GM21526 (cell line): ENCODE measurements around the gene ZNF496.
"Not testable (repeated sequence)": the region's sequence is repeated elsewhere in the genome, so short reads cannot be mapped to it uniquely, and the experiment has no call there.

ENCODE experiments used
- ATAC-seq: cut with Tn5 transposase; IDR thresholded peaks from one replicate; pipeline ENCODE4 v1.9.1; 2021; ENCODE audit warnings: moderate library complexity; ENCODE audit not compliant: unreplicated experiment, low FRiP score

ZNF496 gene

DNA sequence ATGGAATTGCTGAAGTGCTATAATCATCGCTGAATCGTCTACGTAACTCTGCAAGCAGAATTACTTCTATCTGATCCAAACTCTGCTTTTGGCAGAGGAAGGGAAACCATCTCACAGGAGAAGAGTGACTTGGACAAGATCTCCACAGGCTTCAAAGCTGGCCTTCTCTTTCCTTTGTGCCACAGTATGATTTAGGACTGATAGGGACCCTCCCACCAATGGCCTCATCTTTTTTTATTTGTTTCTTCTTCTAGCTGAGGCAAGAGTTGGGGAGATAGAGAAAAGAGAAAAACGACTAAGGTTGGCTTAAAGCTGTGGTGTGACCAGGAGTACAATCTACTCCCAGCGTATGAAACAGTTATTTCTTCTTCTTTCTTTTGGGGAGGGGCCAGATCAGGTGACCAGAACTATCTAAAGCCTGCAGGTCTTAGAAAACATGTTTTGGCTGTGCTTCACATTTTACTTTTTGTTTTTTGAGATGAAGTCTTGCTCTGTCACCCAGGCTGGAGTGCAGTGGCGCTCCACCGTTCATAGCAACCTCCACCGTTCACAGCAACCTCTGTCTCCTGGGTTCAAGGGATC lies 35.0 kb downstream of the ZNF496 start:
- no peak for ATAC-seq

DNA sequence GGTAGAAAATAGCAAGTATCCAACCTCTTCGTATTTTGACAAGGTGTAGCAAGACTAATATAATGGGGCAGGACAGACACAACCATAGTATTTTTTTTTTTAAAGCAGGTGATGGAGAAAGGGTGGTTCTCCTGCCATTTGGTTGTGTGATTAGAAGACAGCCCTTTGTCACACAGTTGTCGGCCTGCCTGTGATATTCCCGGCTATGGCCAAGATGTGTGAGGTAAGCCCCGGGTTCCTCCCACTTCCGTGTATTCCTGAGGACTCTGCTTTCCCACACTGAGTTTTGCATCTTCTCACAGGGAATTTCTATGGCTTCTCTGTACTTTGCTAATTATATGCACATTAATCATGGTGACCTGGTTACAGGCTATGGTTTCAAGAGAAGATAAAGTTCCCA lies 35.9 kb downstream of the ZNF496 start:
- no peak for ATAC-seq

DNA sequence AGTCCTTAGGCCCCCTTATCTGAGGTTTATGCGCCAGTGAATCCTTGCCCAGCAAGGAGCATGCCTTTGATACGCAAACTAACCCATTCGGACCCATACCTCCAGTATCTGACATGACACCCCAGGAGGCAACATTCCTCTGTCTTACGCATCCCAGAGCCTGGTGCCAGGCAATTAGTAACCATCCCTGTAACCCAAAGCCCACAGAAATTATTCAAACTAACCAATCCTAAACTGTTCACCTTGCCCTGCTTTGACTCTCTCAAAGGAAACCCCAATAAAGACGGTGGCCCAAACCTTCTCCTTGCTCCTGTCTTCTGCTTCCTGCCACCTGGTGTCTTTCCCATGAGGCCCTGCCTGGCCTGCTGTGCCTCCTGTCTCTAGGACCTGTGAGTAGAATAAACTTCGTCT lies 36.4 kb downstream of the ZNF496 start:
- no peak for ATAC-seq

DNA sequence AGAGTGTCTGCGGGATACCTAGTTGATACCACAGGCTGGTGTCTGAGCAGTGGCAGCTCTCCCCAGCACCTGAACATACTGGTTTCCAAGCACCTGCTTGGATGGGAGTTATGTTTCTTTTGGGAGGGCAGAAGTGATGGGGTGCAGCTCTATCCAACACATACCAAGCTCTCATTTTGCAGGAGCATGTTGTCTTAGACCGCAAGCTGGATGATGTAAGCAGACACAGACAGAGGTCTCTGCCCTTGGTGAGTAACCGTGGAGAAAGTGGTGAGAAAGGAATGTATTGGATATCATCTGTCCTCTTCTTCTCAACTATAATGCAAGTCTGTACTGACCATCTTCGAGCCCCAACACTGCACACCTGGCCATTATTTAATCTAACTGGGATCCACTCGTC lies 37.4 kb downstream of the ZNF496 start:
- ATAC-seq, result no peak

DNA sequence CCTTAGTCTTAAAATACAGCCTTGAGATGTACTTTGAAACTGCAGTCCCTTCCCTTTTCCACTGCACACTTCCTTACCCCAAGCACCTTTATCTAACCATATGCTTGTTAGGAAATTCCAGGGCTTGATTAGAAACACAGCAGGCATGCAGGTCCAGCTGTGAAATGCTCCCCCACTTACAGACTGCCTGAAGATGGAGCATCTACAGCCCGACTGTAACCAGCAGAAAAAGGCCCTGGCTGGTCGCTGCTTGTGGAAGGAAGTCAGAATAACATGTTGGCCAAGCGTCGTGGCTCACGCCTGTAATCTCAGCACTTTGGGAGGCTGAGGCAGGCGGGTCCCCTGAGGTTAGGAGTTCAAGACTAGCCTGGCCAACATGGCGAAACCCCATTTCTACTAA lies 38.6 kb downstream of the ZNF496 start:
- ATAC-seq, result no peak

DNA sequence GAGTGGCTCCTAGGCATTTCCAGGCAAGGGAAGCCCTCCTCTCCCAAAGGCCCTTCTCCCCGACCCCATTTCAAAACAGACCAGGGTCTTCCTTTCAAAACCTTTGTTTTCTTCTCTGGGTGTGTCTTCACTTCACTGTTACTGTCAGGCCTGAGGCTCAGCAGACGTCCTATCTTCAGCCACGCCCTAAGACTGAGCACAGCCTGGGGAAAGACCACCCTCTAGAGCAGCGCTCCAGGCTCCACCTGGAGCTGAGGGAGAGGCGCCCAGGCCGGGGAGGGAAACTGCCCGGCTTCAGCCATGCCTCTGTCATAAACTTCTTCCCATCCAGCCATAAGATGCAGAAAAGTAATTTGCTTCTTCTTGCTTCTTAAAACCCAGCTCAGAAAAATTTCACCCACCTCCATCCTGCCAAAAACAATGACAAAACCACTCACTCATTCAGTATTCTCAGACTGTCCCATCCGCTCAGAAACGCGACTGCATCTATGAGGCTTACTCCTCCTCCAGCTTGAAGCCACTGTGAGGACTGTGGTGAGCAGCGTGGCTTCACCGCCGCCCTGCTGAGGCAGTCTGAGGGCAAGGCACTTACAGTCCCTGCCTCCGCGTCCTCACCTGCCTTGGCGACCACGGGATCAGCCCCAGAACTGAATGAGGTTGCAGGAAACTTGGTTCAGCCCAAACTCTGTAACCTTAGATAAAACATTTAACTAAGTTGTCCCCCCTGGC lies 39.7 kb downstream of the ZNF496 start:
- no peak for ATAC-seq

DNA sequence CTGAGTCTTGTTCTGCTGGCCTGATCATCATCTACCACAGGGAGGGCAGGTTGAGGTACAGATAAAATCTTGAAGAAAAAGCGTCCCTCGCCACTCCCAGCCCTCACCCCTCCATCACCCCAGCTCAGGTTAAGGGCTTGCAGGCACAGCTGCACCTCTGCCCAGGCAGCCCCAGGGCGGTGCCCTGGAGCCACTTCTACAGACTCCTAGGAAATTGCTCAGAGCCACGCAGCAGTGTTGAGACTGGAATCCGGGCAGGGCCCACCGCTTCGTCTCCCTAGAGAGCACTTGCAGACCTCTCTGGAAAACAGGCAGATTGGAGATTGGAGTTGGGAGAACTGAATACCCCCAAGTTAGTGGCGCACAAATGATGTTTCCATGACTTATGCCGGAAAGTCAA lies 40.5 kb downstream of the ZNF496 start:
- ATAC-seq, result no peak

DNA sequence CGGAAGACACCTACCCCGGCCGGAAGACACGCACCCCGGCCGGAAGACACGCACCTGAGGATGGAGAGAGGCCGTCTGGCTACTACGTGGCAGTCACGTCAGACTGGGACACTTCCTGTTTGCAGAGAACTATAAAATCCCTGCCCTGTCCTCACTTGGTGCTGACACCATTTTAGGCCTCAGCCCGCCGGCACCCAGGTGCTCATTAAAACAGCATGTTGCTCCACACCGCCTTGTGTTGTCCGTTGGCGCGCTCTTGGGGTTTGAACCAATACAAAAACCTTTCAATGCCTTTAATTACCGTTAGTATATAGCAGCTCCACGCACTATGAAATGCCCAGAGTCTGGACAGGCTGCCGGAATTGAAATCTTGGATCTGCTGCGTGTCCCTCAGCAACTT lies 41.1 kb downstream of the ZNF496 start:
- no peak for ATAC-seq

DNA sequence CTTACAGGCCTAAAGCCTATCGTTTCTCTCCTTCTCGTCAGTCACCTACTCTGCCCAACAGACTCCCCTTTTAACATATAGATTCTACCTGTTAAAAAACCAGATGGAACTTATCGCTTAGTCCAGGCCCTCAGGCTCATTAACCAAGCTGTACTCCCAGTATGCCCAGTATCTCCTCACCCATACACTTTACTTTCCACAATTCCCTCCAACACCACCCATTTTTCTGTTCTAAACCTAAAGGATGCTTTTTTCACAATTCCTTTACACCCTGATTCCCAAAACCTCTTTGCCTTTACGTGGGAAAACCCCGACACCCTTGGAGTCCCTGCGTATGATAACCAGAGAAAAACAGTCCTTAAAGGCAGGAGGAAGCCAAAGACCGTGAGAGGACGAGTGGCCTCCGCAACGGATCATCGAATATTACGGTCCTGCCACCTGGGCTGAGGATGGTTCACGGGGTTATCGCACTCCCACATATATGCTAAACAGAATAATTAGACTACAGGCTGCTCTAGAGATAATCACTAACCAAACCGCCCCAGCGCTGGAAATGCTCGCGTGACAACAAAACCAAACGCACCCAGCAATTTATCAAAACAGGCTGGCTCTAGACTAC lies 42.3 kb downstream of the ZNF496 start:
- ATAC-seq, result not testable (repeated sequence)

DNA sequence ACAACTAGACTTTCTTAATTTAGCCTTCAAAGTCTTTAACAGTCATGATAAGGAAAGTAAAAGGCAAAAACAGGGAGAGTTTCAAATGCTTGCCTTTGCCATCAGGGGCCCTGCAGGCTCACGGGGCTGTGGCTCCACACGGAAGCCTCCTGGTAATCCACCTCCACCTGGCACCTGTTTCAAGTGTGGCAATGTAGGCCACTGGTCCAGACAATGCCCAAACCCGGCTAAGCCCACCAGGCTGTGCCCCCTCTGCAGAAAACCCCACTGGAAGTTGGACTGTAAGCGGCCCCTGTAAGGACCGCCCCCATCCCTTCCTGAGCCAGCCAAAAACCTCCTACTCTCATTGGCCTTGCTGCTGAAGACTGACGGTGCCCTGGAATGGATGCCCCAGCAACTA lies 43.3 kb downstream of the ZNF496 start:
- no peak for ATAC-seq

DNA sequence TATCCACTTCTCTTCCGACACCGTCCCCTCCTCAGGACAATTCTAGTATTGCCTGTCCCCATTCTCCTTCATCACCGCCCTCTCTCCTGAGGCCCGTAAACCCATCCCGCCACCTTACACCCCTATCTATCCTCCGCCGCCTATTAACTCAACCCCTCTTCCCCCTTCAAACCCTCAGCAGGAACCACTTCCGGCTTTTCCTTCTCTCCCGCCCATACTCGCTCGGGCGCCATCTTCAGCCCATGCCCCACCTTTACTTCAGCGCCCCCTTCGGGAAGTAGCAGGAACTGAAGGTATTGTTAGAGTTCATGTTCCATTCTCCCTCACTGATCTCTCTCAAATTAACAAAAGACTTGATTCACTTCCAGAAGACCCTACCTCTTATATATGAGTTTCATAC lies 44.2 kb downstream of the ZNF496 start:
- no peak for ATAC-seq

DNA sequence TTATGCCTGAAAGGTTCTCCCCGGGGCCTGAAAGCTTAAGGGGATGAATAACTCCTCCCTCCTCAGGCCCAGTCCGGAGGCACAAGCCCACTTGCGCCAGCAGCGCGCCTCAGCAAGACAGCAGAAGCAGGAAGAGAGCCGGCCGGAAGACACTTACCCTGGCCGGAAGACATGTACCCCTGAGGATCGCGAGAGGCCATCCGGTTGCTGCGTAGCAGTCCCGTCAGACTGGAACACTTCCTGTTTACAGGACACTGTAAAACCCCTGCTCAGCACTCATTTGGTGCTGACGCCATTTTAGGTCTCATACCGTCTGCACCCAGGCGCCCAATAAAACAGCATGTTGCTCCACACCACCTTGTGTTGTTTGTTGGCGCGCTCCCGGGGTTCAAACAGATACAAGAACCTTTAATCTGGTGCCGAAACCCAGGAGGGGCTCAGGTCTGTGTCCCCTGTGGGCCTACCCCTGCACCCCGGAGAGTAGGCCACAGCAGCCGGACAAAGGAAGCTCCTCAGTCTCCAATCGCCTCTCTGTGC lies 45.5 kb downstream of the ZNF496 start:
- no peak for ATAC-seq

DNA sequence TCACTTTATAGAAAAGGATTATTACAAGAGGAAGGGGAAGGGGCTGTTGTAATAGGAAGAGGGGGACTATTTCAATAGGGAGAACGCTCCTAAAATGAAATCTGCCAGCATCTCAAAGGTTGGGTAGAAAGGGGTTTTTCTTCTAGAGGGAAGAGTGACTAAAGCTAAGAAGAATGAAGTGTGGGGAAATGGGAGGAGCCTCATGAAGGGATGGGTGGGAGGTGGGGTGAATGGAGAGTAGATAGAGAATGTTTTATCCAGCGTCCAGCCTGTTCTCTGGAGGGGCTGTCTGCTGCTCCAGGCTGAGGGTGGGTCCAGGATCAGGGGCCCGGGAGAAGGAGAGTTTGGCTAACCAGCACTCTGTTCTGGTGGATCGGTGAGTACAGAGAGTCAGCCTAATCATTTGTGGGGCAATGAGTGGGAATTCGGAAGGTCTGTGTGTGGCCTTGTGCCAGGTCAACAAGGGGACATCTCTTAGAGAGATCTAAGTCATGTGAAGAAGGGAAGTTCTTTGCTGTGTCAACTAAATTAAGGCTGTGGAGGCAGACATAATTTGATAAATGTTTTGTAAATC lies 50.6 kb downstream of the ZNF496 start:
- ATAC-seq, result no peak

DNA sequence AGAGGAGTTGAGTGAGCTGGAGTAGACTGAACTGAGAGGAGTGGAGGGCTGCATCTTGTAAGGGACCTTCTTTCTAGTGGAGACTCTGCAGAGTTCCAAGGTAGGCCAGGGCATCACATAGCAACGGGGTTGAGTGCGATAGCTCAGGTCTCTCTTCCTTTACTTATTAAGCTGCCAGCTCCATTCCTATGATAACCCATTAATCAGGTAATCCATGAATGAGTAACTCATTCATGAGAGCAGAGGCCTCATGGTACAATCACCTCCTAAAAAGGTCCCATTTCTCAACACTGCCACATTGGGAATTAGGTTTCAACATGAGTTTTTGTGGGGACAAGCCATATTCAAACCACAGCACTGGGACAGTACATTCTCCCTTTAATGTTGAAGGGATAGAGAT lies 54.5 kb downstream of the ZNF496 start:
- ATAC-seq, result no peak

DNA sequence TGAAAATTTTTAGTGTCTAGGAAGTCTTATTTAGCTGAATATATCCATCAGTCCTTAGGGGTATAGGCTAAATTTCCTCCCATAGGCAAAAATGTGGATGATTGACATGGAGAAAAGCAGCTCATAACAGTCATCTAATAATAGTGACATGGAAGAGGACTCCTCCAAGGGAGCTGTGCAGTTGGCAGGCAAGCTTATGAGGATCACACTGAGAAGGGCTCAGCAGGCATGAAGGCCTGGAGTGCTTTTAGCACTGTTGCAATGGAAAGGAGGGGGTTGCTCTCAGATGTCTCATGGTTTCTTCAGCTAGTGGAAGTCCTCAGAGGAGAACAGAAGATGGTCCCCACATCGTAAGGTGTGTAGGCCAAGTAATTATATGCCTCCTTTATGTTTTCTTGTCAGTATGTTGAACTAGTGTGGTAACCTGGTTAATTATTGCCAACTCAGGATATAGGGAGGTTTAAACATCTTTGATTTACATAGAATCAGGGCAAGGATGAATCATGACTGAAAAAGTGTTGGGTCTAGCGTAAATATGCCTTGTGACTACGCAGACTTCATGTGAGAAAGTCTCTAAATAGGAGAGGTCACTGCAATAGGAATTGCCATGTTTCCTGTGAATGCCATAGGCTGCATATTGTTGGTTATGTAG lies 56.9 kb downstream of the ZNF496 start:
- ATAC-seq, result no peak

DNA sequence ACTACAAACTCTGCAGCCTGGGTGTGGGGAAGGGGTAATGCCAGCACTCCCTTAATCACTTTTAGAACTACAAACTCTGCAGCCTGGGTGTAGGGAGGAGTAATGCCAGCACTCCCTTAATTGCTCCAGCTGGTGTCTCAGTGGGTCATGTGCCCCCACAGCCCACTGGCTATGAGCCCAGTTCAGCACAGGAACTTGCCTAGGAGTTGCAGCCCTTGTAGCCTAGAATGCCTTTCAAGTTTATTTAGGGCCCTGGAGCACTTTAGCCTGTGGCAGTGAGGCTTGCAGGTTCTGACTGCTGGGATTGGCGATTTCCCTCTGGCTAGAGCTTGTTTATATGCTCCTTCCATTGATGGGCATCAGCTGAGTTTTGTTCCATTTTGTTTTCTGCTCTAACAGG lies 58.7 kb downstream of the ZNF496 start:
- ATAC-seq, result no peak

DNA sequence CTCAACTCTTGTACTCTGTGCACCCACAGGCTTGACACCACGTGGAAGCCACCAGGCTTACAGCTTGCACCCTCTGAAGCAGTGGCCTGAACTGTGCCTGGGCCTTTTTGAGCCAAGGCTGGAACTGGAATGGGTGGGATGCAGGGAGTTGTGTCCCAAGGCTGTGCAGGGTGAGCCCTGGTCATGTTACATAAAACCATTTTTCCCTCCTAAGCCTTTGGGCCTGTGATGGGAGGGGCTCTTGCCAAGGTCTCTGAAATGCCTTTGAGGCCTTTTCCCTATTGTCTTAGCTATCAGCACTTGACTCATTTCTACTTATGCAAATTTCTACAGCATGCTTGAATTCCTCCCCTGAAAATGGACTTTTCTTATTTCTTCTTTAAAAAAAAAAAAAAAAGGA lies 61.7 kb downstream of the ZNF496 start:
- no peak for ATAC-seq

DNA sequence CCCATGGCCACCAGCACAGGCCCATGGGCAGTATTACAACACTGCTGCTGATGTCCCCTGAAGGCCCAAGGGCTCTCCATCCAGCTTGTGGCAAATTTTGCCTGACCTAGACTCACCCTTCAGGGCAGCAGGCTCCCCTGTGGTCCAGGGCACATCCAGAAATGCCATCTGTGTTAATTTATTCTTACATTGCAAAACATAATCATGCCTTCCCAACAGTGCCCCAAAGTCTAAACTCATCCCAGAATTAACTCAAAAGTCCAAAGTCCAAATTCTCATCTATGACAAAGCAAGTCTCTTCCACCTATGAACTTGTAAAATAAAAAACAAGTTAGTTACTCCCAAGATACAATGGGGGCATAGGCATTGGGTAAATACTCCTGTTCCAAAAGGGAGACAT lies 62.5 kb downstream of the ZNF496 start:
- no peak for ATAC-seq

DNA sequence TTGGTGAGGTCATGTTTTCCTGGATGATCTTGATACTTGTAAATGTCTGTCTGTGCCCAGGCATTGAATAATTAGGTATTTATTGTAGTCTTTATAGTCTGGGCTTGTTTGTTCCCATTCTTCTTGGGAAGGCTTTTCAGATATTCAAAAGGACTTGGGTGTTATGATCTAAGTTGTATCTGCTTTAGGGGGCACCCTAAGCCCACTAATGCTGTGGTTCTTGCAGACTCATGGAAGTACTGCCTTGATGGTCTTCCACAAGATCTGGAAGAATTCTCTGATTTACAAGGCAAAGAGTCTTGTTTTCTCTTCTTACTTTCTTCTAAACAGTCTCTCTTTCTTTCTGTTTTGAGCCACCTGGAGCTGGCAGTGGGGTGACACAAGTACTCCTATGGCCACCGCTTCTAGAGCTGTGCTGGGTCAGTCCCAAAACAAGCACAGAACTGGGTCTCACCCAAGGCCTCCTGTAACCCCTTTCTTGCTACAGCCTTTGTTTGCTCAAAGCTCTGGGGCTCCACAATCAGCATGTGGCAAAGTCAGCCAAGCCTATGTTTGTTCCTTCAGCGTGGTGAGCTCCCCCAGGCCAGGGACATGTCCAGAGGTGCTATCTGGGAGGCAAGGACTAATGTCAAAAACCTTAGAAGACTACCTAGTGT lies 63.1 kb downstream of the ZNF496 start:
- ATAC-seq, result no peak

DNA sequence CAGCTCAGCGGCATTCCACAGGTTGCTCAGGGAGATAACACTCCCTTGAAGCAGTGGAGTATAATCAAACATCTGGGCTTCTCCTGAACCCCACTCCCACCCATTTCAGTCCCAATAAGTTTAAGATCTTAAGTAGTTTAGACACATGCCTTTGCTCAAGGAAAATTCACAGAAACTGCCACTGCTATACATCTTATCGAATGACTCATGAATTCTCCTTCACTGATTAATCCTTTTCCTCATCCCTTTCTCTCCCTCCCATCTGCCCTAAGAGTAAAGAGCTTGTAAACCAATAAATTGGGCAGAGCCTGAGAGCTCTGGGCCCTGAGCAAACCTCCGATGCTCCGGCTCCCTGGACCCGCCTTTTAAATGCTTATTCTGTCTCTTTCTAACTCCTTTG lies 65.6 kb downstream of the ZNF496 start:
- ATAC-seq, result no peak

DNA sequence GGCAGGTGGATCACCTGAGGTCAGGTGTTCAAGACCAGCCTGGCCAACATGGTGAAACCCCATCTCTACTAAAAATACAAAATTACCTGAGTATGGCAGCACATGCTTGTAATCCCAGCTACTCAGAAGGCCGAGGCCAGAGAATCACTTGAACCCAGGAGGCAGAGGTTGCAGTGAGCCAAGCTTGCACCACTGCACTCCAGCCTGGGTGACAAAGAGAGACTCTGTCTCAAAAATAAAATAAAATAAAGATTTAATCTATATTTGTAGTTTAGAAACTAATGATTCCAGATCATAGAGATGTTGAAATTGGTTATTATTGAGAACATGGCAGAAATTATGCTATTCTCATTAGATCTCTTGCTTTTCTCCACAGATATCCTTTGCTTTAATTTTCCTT lies 75.9 kb downstream of the ZNF496 start, which contains the start of gene VN1R5:
Gene VN1R5 (plus strand): TSS at position 301 of the 400 bp plus-strand sequence.
- not testable (repeated sequence) for ATAC-seq
